Measurements from ENCODE around the gene E2F1.

DNA sequence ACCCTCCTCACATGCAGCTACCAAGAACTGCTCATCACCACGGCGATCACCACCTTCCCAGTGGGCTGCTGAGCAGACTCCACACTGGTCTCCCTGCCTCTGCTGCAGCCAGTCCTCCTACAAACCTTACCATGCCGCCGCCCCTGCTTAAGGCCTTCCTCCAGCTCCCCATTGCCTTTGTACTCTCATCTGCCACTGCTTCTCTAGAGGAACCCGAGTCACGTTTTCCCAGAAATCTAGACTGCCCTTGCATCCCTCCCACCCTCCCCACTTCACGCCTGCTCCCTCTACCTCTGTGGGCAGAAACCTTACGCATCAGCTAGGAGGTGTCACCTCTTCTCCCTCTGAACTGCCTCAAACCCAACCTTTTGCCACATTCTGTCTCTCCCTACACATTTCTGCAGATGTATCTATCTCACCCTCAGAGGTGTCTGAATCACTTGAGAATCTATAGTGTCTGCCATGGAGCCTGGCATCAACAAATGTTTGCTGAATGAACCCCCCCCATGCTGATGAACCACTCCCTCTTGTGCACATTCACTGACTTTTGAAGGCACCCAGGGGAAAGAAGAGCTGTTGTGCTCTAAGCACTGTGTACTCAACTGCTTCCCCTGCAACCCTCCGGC, 4.3 kb downstream of the E2F1 start:
- TF ChIP-seq, protein P1, sequence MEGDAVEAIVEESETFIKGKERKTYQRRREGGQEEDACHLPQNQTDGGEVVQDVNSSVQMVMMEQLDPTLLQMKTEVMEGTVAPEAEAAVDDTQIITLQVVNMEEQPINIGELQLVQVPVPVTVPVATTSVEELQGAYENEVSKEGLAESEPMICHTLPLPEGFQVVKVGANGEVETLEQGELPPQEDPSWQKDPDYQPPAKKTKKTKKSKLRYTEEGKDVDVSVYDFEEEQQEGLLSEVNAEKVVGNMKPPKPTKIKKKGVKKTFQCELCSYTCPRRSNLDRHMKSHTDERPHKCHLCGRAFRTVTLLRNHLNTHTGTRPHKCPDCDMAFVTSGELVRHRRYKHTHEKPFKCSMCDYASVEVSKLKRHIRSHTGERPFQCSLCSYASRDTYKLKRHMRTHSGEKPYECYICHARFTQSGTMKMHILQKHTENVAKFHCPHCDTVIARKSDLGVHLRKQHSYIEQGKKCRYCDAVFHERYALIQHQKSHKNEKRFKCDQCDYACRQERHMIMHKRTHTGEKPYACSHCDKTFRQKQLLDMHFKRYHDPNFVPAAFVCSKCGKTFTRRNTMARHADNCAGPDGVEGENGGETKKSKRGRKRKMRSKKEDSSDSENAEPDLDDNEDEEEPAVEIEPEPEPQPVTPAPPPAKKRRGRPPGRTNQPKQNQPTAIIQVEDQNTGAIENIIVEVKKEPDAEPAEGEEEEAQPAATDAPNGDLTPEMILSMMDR (IDR thresholded peaks at IDR 0.05; ENCODE audit: insufficient read depth, low read length): no peak
- no peak for TF ChIP-seq GABPA (IDR thresholded peaks at IDR 0.05; ENCODE audit: low read depth)
- TF ChIP-seq POLR2AphosphoS5 (IDR thresholded peaks at IDR 0.05; ENCODE audit: low read depth): no peak

All from HL-60 (cell line).